ENCODE measurements around the gene MAPKAPK5.

- TF ChIP-seq CTCF (IDR thresholded peaks at IDR 0.05) (no peak), POLR2AphosphoS5 (IDR thresholded peaks at IDR 0.05) (no peak)
These were observed 46.1 kb downstream of the MAPKAPK5 start for GRCh38 chr12:111887926-111888745.
